Lung (tissue), 16 donors: Measurements from ENCODE around the gene FBXO11. TPM values are rescaled to one million over a fixed set of nuclear protein-coding genes. Genes with fewer than 3 reads are reported as not detected.
A peak's percentile ranks its signal among the peaks of the same experiment; 100 is the strongest.

Experiments
- ATAC-seq: fragments of 200-7000 bp; cut with Tn5 transposase; one replicate; pipeline ENCODE4 v1.9.1; 2020; ENCODE audit warnings: moderate number of reproducible peaks; ENCODE audit not compliant: insufficient read depth, low FRiP score
- DNase-seq, 3 donors: peaks; one replicate each; pipeline ENCODE4 v3.0.0-alpha.2; 2013 to 2017
- H3K27ac ChIP-seq, 2 donors: one replicate each; pipeline ENCODE4 v1.5.1; 2013; ENCODE audit warnings: mild to moderate bottlenecking in 2 of 2, moderate library complexity in 2 of 2, control low read depth in 1 of 2, inconsistent platforms in 1 of 2, low read depth in 1 of 2, low read length in 1 of 2
- H3K27me3 ChIP-seq, 3 donors: one replicate each; pipeline ENCODE4 v1.5.1; 2013; ENCODE audit warnings: low read length in 2 of 3; ENCODE audit not compliant: control insufficient read depth in 3 of 3, insufficient read depth in 3 of 3
- H3K36me3 ChIP-seq, 4 donors: one replicate each; pipeline ENCODE4 v1.5.1; 2013; ENCODE audit warnings: low read length in 4 of 4, mild to moderate bottlenecking in 1 of 4, moderate library complexity in 1 of 4; ENCODE audit not compliant: control insufficient read depth in 4 of 4, insufficient read depth in 4 of 4
- H3K4me1 ChIP-seq, 5 donors: one replicate each; pipeline ENCODE4 v1.5.1; 2013; ENCODE audit warnings: low read length in 5 of 5, mild to moderate bottlenecking in 2 of 5, moderate library complexity in 1 of 5; ENCODE audit not compliant: control insufficient read depth in 5 of 5, insufficient read depth in 5 of 5
- H3K4me3 ChIP-seq: one replicate; pipeline ENCODE4 v1.5.1; 2013; ENCODE audit warnings: mild to moderate bottlenecking, control low read depth, moderate library complexity
- H3K9ac ChIP-seq, 2 donors: one replicate each; pipeline ENCODE4 v1.5.1; 2013; ENCODE audit warnings: low read length in 2 of 2, control low read depth in 1 of 2; ENCODE audit not compliant: insufficient read depth in 1 of 2
- H3K9me3 ChIP-seq, 4 donors: one replicate each; pipeline ENCODE4 v1.5.1; 2013; ENCODE audit warnings: low read length in 3 of 4, mild to moderate bottlenecking in 1 of 4, moderate library complexity in 1 of 4; ENCODE audit not compliant: control insufficient read depth in 4 of 4, insufficient read depth in 3 of 4
- CTCF ChIP-seq: IDR thresholded peaks from 2 replicates; pipeline ENCODE4 v1.5.1; 2012; ENCODE audit warnings: mild to moderate bottlenecking; ENCODE audit errors: control extremely low read depth, extremely low read depth
- WGBS, 2 donors: extraction: QIAGEN DNeasy Blood & Tissue Kit; methylation state at CpG; one replicate each; pipeline ENCODE4 v1.1.7; 2013; 5-methylcytosine and 5-hydroxymethylcytosine counted together
- long read RNA-seq, 5 donors: transcript quantifications; one replicate each; lab custom pipeline, GENCODE V29; 2026
- polyA plus RNA-seq, 2 donors: library from polyadenylated mRNA; stranded (reverse); fragments of 200-250 nt; gene quantifications; one replicate each; pipeline ENCODE4 v1.2.1, GENCODE V29; 2013
- total RNA-seq, 2 donors: library from RNA; depleted of rRNA in 1 of 2; stranded (reverse); fragments of >200 nt in 1 of 2; gene quantifications; one replicate each; pipeline ENCODE4 v1.2.1, GENCODE V29; 2014 to 2021
- donor health status: control.
- donor health status: control.
- donor health status: Bipolar disorder and iron deficiency.
- donor health status: healthy.
- donor health status: DM: yes; HTN: yes; CAD: no.

The FBXO11 gene
- total RNA-seq (100 to 1,000 TPM in 1 of 2 donors, 10 to 100 TPM in 1; 54.2 to 157 TPM), polyA plus RNA-seq (10 to 100 TPM; 21.9 to 31.4 TPM)
- long read RNA-seq, donor 1, full-length matches to known transcripts = 7 of 206 reads
- long read RNA-seq, donor 1, partial matches to known transcripts = 186 of 206 reads
- long read RNA-seq, donor 1, other reads (novel, unspliced or antisense) = 13 of 206 reads
- long read RNA-seq, donor 2, full-length matches to known transcripts = 1 of 1 reads
- long read RNA-seq, donor 2, partial matches to known transcripts = 0 of 1 reads
- long read RNA-seq, donor 2, other reads (novel, unspliced or antisense) = 0 of 1 reads
- long read RNA-seq, donor 3, full-length matches to known transcripts = 2 of 2 reads
- long read RNA-seq, donor 3, partial matches to known transcripts = 0 of 2 reads
- long read RNA-seq, donor 3, other reads (novel, unspliced or antisense) = 0 of 2 reads
- long read RNA-seq, donor 4, partial matches to known transcripts = 83 of 90 reads
- long read RNA-seq, donor 4, other reads (novel, unspliced or antisense) = 6 of 90 reads
- long read RNA-seq, donor 5, full-length matches to known transcripts = 6 of 6 reads
- long read RNA-seq, donor 5, partial matches to known transcripts = 0 of 6 reads
- long read RNA-seq, donor 5, other reads (novel, unspliced or antisense) = 0 of 6 reads

- 0% methylated on average over 17 to 50 of the region's 54 CpGs for WGBS, 2 donors
- no peak for TF ChIP-seq CTCF
- Histone ChIP-seq H3K4me3 (peak within 1 kb of the TSS; percentile 100), H3K36me3 (no peaks in the 10 kb centered on the region), H3K27me3 (no peaks in the 10 kb centered on the region), H3K27ac (peak within 1 kb of the TSS; percentile 97 to 99), H3K4me1 (peaks cover 0 to 19% (median 3%) of the 10 kb centered on the region in 5 donors), H3K9me3 (no peaks in the 10 kb centered on the region), H3K9ac (peak within 1 kb of the TSS; percentile 50 to 93)
- peak; percentile 90 for ATAC-seq
- DNase-seq = peak; percentile 98 to 99 (median 99)
Observed at GRCh38 chr2:47906157-47907038, at the start of gene FBXO11. TSS of gene FBXO11 (minus strand) at chr2:47906498. CDS start at chr2:47905720, 778 bp downstream.

- ATAC-seq (no peak), DNase-seq (peak in 2 of 3 donors; percentile 24 to 45)
- Histone ChIP-seq H3K27me3 (no peaks in the 10 kb centered on the region), H3K9ac (no peak overlapping the region), H3K4me1 (no peaks in the 10 kb centered on the region), H3K27ac (no peak overlapping the region), H3K36me3 (no peaks in the 10 kb centered on the region), H3K4me3 (no peak overlapping the region), H3K9me3 (no peaks in the 10 kb centered on the region)
- no peak for TF ChIP-seq CTCF
- 61 to 77% methylated on average over 1 of the region's 2 CpGs for WGBS, 2 donors
Observed at GRCh38 chr2:47950340-47951301, 44.3 kb upstream of the FBXO11 start.

- no peak overlapping the region for H3K9ac ChIP-seq
- H3K36me3 ChIP-seq = no peaks in the 10 kb centered on the region
- no peak for TF ChIP-seq CTCF
- H3K4me1 ChIP-seq = no peaks in the 10 kb centered on the region
- no peaks in the 10 kb centered on the region for H3K9me3 ChIP-seq
- WGBS, 2 donors = 84 to 87% methylated on average over 5 of the region's 5 CpGs
- H3K4me3 ChIP-seq = no peak overlapping the region
- H3K27ac ChIP-seq = no peak overlapping the region
- no peaks in the 10 kb centered on the region for H3K27me3 ChIP-seq
- DNase-seq = peak in 1 of 3 donors; percentile 32
- no peak for ATAC-seq
Observed at GRCh38 chr2:47946593-47946992, 40.3 kb upstream of the FBXO11 start.
